HEK293 (cell line): ENCODE results near the gene TDRD9.

Experiments
- CTCF ChIA-PET: fragments of 350-600 bp; formaldehyde crosslinking; extraction: SDS; loops from one replicate; lab custom pipeline; 2021; ENCODE audit warnings: antibody characterized with exemption; lab: Yijun Ruan, JAX
- POLR2A ChIA-PET: fragments of 300-600 bp; formaldehyde crosslinking; extraction: SDS; loops from one replicate; lab custom pipeline; 2020; ENCODE audit warnings: antibody characterized with exemption, inconsistent platforms; lab: Yijun Ruan, JAX
- H3K27ac ChIP-seq: fragments of 200-500 bp; sonication (Bioruptor generic); 2 replicates; pipeline ENCODE4 v1.5.1; 2014; ENCODE audit warnings: low read depth, low read length, control low read depth, inconsistent platforms; ENCODE audit errors: extremely low read depth
- H3K36me3 ChIP-seq, 2 experiments: fragments of 200-500 bp in 1 of 2; sonication (Bioruptor generic) in 1 of 2; 1 replicate in 1 of 2; 2 replicates in 1 of 2; pipeline ENCODE4 v1.5.1; 2014 to 2017; ENCODE audit warnings: inconsistent platforms in 2 of 2, low read length in 2 of 2; ENCODE audit not compliant: control insufficient read depth in 2 of 2, insufficient read depth in 1 of 2
- H3K4me1 ChIP-seq: fragments of 200-500 bp; sonication (Bioruptor generic); 2 replicates; pipeline ENCODE4 v1.5.1; 2014; ENCODE audit warnings: mild to moderate bottlenecking, low read length, inconsistent platforms; ENCODE audit not compliant: control insufficient read depth, insufficient read depth
- H3K4me3 ChIP-seq: 2 replicates; pipeline ENCODE4 v1.5.1; 2011; ENCODE audit warnings: low read depth, mild to moderate bottlenecking, control low read depth, low read length, moderate library complexity
- H3K9me3 ChIP-seq: fragments of 200-500 bp; sonication (Bioruptor generic); 2 replicates; pipeline ENCODE4 v1.5.1; 2014; ENCODE audit warnings: low read depth, low read length, inconsistent platforms; ENCODE audit not compliant: control insufficient read depth, insufficient read depth
- GFI1B ChIP-seq: fragments of 450-650 bp; formaldehyde crosslinking; IDR thresholded peaks from 2 replicates; pipeline ENCODE4 v1.5.1; 2016; ENCODE audit warnings: missing biosample characterization, missing genetic modification characterization
- IKZF3 ChIP-seq: fragments of 450-650 bp; IDR thresholded peaks from 2 replicates; pipeline ENCODE4 v1.5.0; 2018; ENCODE audit warnings: missing biosample characterization, mild to moderate bottlenecking, missing genetic modification characterization, moderate library complexity
- MZF1 ChIP-seq: fragments of 450-650 bp; formaldehyde crosslinking; IDR thresholded peaks from 2 replicates; pipeline ENCODE4 v1.5.1; 2017; ENCODE audit warnings: missing biosample characterization, missing genetic modification characterization, borderline replicate concordance
- OVOL3 ChIP-seq: fragments of 450-650 bp; formaldehyde crosslinking; IDR thresholded peaks from 2 replicates; pipeline ENCODE4 v1.5.1; 2016; ENCODE audit warnings: missing biosample characterization, missing genetic modification characterization
- PRDM2 ChIP-seq: fragments of 450-650 bp; formaldehyde crosslinking; IDR thresholded peaks from 2 replicates; pipeline ENCODE4 v1.5.1; 2016; ENCODE audit warnings: missing biosample characterization, missing genetic modification characterization, borderline replicate concordance
- RBAK ChIP-seq: fragments of 450-650 bp; formaldehyde crosslinking; IDR thresholded peaks from 2 replicates; pipeline ENCODE4 v1.5.1; 2016; ENCODE audit warnings: missing biosample characterization, missing genetic modification characterization
- YY2 ChIP-seq: fragments of 450-650 bp; formaldehyde crosslinking; IDR thresholded peaks from 2 replicates; pipeline ENCODE4 v1.5.1; 2016; ENCODE audit warnings: missing biosample characterization, missing genetic modification characterization
- ZBTB48 ChIP-seq: fragments of 450-650 bp; formaldehyde crosslinking; IDR thresholded peaks from 2 replicates; pipeline ENCODE4 v1.5.1; 2016; ENCODE audit warnings: missing biosample characterization, missing genetic modification characterization
- ZBTB49 ChIP-seq: fragments of 450-650 bp; formaldehyde crosslinking; IDR thresholded peaks from 2 replicates; pipeline ENCODE4 v1.5.1; 2016; ENCODE audit warnings: missing biosample characterization, missing genetic modification characterization, low read depth
- ZBTB8A ChIP-seq: fragments of 450-650 bp; formaldehyde crosslinking; IDR thresholded peaks from 2 replicates; pipeline ENCODE4 v1.5.1; 2016; ENCODE audit warnings: missing biosample characterization, missing genetic modification characterization
- ZNF140 ChIP-seq: fragments of 450-650 bp; formaldehyde crosslinking; IDR thresholded peaks from 2 replicates; pipeline ENCODE4 v1.5.1; 2016; ENCODE audit warnings: missing biosample characterization, missing genetic modification characterization
- ZNF19 ChIP-seq: fragments of 450-650 bp; formaldehyde crosslinking; IDR thresholded peaks from 2 replicates; pipeline ENCODE4; 2016; ENCODE audit warnings: missing biosample characterization, missing genetic modification characterization, low read depth
- ZNF37A ChIP-seq: fragments of 450-650 bp; IDR thresholded peaks from 2 replicates; pipeline ENCODE4 v1.5.1; 2018; ENCODE audit warnings: missing biosample characterization, missing genetic modification characterization
- ZNF514 ChIP-seq: fragments of 450-650 bp; formaldehyde crosslinking; IDR thresholded peaks from 2 replicates; pipeline ENCODE4 v1.5.1; 2016; ENCODE audit warnings: missing biosample characterization, missing genetic modification characterization
- ZNF529 ChIP-seq: fragments of 450-650 bp; formaldehyde crosslinking; IDR thresholded peaks from 2 replicates; pipeline ENCODE4 v1.5.1; 2017; ENCODE audit warnings: missing genetic modification characterization, missing biosample characterization; ENCODE audit not compliant: insufficient replicate concordance
- ZNF560 ChIP-seq: fragments of 450-650 bp; formaldehyde crosslinking; IDR thresholded peaks from 2 replicates; pipeline ENCODE4 v1.5.1; 2017; ENCODE audit warnings: missing biosample characterization, missing genetic modification characterization, borderline replicate concordance
- ZNF571 ChIP-seq: fragments of 450-650 bp; formaldehyde crosslinking; IDR thresholded peaks from 2 replicates; pipeline ENCODE4 v1.5.0; 2017; ENCODE audit warnings: missing biosample characterization, missing genetic modification characterization
- ZNF654 ChIP-seq: fragments of 450-650 bp; formaldehyde crosslinking; IDR thresholded peaks from 2 replicates; pipeline ENCODE4 v1.5.1; 2016; ENCODE audit warnings: low read depth, missing biosample characterization, missing genetic modification characterization
- ZNF658 ChIP-seq: fragments of 450-650 bp; formaldehyde crosslinking; IDR thresholded peaks from 2 replicates; pipeline ENCODE4; 2016; ENCODE audit warnings: missing biosample characterization, missing genetic modification characterization
- ZNF777 ChIP-seq: fragments of 450-650 bp; formaldehyde crosslinking; IDR thresholded peaks from 2 replicates; pipeline ENCODE4 v1.5.1; 2017; ENCODE audit warnings: missing biosample characterization, missing genetic modification characterization, borderline replicate concordance
- ZXDB ChIP-seq: fragments of 450-650 bp; formaldehyde crosslinking; IDR thresholded peaks from 2 replicates; pipeline ENCODE4 v1.5.1; 2016; ENCODE audit warnings: missing biosample characterization, missing genetic modification characterization
- TF ChIP-seq, protein P1 (sequence below): IDR thresholded peaks from 2 replicates; pipeline ENCODE4 v1.6.1; 2011; ENCODE audit warnings: mild to moderate bottlenecking, low read depth, low read length, borderline replicate concordance
- TF ChIP-seq, protein P2 (sequence below): fragments of 450-650 bp; formaldehyde crosslinking; IDR thresholded peaks from 2 replicates; pipeline ENCODE4 v1.5.1; 2016; ENCODE audit warnings: missing biosample characterization, missing genetic modification characterization

Gene TDRD9

DNA sequence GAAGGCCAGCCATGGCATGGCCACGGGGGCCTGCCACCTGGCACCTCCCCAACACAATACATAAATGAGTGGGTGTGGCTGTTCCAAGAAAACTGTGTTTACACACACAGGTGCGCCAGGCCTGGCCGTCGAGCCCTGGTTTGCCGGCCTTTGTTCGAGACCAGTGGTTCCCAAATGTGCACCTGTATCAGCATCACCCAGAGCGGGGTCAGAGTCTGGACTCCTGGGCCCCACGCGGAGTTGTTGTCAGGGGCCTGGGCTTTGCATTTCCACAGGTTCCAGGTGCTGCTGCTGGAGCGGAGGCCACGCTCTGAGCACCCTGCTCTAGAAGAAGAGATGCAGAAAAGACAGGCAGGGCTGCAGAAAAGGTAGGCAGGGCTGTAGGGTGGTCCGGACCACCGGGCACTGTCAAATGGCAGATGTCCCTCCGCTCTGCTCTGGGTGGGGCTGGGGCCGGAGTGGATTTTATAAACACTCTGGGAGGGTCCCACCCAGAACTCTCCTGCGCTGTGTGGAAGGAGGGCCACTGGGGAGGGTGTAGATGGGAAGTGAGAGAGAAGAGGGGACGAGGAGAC, 153.1 kb downstream of the TDRD9 start:
- TF ChIP-seq ZNF514 (tag by site-specific recombination) = no peak
- TF ChIP-seq IKZF3 (tag by site-specific recombination) = no peak
- no peak for TF ChIP-seq ZBTB48 (tag by site-specific recombination)
- TF ChIP-seq ZXDB (tag by site-specific recombination) = no peak
- TF ChIP-seq, protein P1, sequence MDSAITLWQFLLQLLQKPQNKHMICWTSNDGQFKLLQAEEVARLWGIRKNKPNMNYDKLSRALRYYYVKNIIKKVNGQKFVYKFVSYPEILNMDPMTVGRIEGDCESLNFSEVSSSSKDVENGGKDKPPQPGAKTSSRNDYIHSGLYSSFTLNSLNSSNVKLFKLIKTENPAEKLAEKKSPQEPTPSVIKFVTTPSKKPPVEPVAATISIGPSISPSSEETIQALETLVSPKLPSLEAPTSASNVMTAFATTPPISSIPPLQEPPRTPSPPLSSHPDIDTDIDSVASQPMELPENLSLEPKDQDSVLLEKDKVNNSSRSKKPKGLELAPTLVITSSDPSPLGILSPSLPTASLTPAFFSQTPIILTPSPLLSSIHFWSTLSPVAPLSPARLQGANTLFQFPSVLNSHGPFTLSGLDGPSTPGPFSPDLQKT = no peak
- no peak for TF ChIP-seq ZNF19
- no peak for TF ChIP-seq RBAK (tag by site-specific recombination)
- TF ChIP-seq ZNF571 (tag by site-specific recombination) = no peak
- no peak for TF ChIP-seq ZNF777 (tag by site-specific recombination)
- no peak for TF ChIP-seq ZBTB8A
- POLR2A ChIA-PET = no interaction called here
- Histone ChIP-seq H3K27ac (no peak overlapping the region), H3K36me3 (no peaks in the 10 kb centered on the region), H3K9me3 (no peaks in the 10 kb centered on the region), H3K4me3 (no peak overlapping the region), H3K4me1 (no peaks in the 10 kb centered on the region; the same call in 1 of the 2 replicates)
- CTCF ChIA-PET = no interaction called here

- ChIA-PET CTCF (no interaction called here), POLR2A (no interaction called here)
- H3K27ac ChIP-seq = no peak overlapping the region
- H3K4me3 ChIP-seq = no peak overlapping the region
- no peaks in the 10 kb centered on the region; the same call in 1 of the 2 replicates for H3K4me1 ChIP-seq
- H3K36me3 ChIP-seq = no peaks in the 10 kb centered on the region
- no peaks in the 10 kb centered on the region for H3K9me3 ChIP-seq
- TF ChIP-seq ZNF654 = no peak
- TF ChIP-seq OVOL3 (tag by site-specific recombination) = no peak
- TF ChIP-seq, protein P2, sequence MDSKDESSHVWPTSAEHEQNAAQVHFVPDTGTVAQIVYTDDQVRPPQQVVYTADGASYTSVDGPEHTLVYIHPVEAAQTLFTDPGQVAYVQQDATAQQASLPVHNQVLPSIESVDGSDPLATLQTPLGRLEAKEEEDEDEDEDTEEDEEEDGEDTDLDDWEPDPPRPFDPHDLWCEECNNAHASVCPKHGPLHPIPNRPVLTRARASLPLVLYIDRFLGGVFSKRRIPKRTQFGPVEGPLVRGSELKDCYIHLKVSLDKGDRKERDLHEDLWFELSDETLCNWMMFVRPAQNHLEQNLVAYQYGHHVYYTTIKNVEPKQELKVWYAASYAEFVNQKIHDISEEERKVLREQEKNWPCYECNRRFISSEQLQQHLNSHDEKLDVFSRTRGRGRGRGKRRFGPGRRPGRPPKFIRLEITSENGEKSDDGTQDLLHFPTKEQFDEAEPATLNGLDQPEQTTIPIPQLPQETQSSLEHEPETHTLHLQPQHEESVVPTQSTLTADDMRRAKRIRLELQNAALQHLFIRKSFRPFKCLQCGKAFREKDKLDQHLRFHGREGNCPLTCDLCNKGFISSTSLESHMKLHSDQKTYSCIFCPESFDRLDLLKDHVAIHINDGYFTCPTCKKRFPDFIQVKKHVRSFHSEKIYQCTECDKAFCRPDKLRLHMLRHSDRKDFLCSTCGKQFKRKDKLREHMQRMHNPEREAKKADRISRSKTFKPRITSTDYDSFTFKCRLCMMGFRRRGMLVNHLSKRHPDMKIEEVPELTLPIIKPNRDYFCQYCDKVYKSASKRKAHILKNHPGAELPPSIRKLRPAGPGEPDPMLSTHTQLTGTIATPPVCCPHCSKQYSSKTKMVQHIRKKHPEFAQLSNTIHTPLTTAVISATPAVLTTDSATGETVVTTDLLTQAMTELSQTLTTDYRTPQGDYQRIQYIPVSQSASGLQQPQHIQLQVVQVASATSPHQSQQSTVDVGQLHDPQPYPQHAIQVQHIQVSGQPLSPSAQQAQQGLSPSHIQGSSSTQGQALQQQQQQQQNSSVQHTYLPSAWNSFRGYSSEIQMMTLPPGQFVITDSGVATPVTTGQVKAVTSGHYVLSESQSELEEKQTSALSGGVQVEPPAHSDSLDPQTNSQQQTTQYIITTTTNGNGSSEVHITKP (tag by site-specific recombination) = no peak
- no peak for TF ChIP-seq ZBTB49 (tag by site-specific recombination)
- TF ChIP-seq ZNF560 (tag by site-specific recombination) = no peak
- TF ChIP-seq YY2 (tag by site-specific recombination) = no peak
- no peak for TF ChIP-seq ZBTB48 (tag by site-specific recombination)
- no peak for TF ChIP-seq ZNF37A (tag by site-specific recombination)
- no peak for TF ChIP-seq GFI1B (tag by site-specific recombination)
- TF ChIP-seq ZNF529 (tag by site-specific recombination) = no peak
- no peak for TF ChIP-seq PRDM2 (tag by site-specific recombination)
- no peak for TF ChIP-seq ZNF658 (tag by site-specific recombination)
- TF ChIP-seq ZNF140 = no peak
- TF ChIP-seq ZNF514 (tag by site-specific recombination) = no peak
- TF ChIP-seq MZF1 (tag by site-specific recombination) = no peak
Observed at GRCh38 chr14:104081951-104082464, 153.8 kb downstream of the TDRD9 start.
